Activated CD4-positive, alpha-beta memory T cell treated with anti-CD3 and anti-CD28 coated beads for 36 hours (primary cell): ENCODE measurements around the gene AATF. TPM values are rescaled to one million over a fixed set of nuclear protein-coding genes. Genes with fewer than 3 reads are reported as not detected.

Experiments
- microRNA-seq: library from miRNA; unstranded; fragments of <30 nt; microRNA quantifications from one replicate; pipeline ENCODE4 v1.2.0, GENCODE V29; 2022; ENCODE audit warnings: borderline number of aligned reads, borderline microRNAs expressed, borderline replicate concordance
- total RNA-seq, 2 experiments: library from RNA; stranded (reverse); gene quantifications; one replicate each; pipeline ENCODE4 v1.2.3, GENCODE V29; 2021

The AATF gene
- total RNA-seq, 2 experiments from 2014 or later: 85.6 to 89.1 TPM

Small RNAs within 50 kb of the gene (microRNA-seq; reads per million reads assigned to microRNA genes)
- gene MIR2909: not detected

Other genes with a start within 250 kb of the AATF start
- under 1 TPM in 1 of 2 experiments, not detected in 1; 0.17 TPM for gene LHX1, start 11.5 kb upstream of the AATF start, total RNA-seq